ENCODE measurements around the gene MFSD8.

- TF ChIP-seq CTCF (IDR thresholded peaks at IDR 0.05) (no peak), POLR2A (IDR thresholded peaks at IDR 0.05) (no peak)
Observed at GRCh38 chr4:127982445-127982844, 17.5 kb upstream of the MFSD8 start.

All from testis (tissue), 2 donors.